Thyroid gland (tissue), 4 donors: ENCODE measurements around the gene TM4SF5. TPM values are rescaled to one million over a fixed set of nuclear protein-coding genes. Genes with fewer than 3 reads are reported as not detected.

Experiments
- DNase-seq, 2 donors: peaks; one replicate each; pipeline ENCODE4 v3.0.0-alpha.2; 2019
- H3K27ac ChIP-seq, 3 donors: fragments of 200-600 bp; sonication (generic); 1 replicate in 2 of 3; 2 replicates in 1 of 3; pipeline ENCODE4 v1.5.1; 2016 to 2019; ENCODE audit warnings: mild to moderate bottlenecking in 1 of 3, moderate library complexity in 1 of 3
- H3K27me3 ChIP-seq: fragments of 200-600 bp; sonication (generic); one replicate; pipeline ENCODE4 v1.5.1; 2019
- H3K36me3 ChIP-seq, 2 donors: fragments of 200-600 bp; sonication (generic); one replicate each; pipeline ENCODE4 v1.5.1; 2016 to 2019
- H3K4me1 ChIP-seq, 2 donors: fragments of 200-600 bp; sonication (generic); one replicate each; pipeline ENCODE4 v1.5.1; 2017 to 2019
- H3K4me3 ChIP-seq, 3 donors: fragments of 200-600 bp; sonication (generic); replicated peaks in 1 of 3; 1 replicate in 2 of 3; 2 replicates in 1 of 3; pipeline ENCODE4 v1.5.1; 2016; ENCODE audit warnings: mild to moderate bottlenecking in 1 of 3
- H3K9me3 ChIP-seq: fragments of 200-600 bp; sonication (generic); one replicate; pipeline ENCODE4 v1.5.1; 2017
- CTCF ChIP-seq, 6 experiments: fragments of 200-600 bp in 3 of 6; fragments of 450-650 bp in 3 of 6; sonication (generic) in 3 of 6; IDR thresholded peaks; one replicate each; pipeline ENCODE4 v1.5.1; 2016 to 2019; ENCODE audit warnings: antibody characterized with exemption in 6 of 6, mild to moderate bottlenecking in 2 of 6, inconsistent platforms in 1 of 6, moderate library complexity in 1 of 6
- POLR2A ChIP-seq, 2 donors: fragments of 450-650 bp; IDR thresholded peaks; one replicate each; pipeline ENCODE4 v1.6.1; 2017; ENCODE audit warnings: antibody characterized with exemption in 2 of 2, mild to moderate bottlenecking in 2 of 2, moderate library complexity in 1 of 2
- WGBS, 2 donors: methylation state at CpG; one replicate each; pipeline ENCODE4 v1.1.5; 2017; 5-methylcytosine and 5-hydroxymethylcytosine counted together
- intact Hi-C: fragments of 100-400 bp; cut with DNase I; formaldehyde crosslinking; loops from one replicate; pipeline ENCODE4 v1.15.1; 2023
- total RNA-seq, 4 donors: library from RNA; depleted of rRNA; stranded (reverse); fragments of >200 nt; gene quantifications; one replicate each; pipeline ENCODE4 v1.2.3, GENCODE V29; 2016

The TM4SF5 gene
- total RNA-seq, 4 donors from 2014 or later: not detected

- H3K4me3 ChIP-seq: no peak overlapping the region
- H3K9me3 ChIP-seq: no peaks in the 10 kb centered on the region
- TF ChIP-seq POLR2A (IDR thresholded peaks at IDR 0.05) (no peak), CTCF (IDR thresholded peaks at IDR 0.05) (no peak)
- H3K27ac ChIP-seq: no peak overlapping the region
- peaks cover 0 to 8% of the 10 kb centered on the region in 2 donors for H3K4me1 ChIP-seq
- H3K27me3 ChIP-seq: no peaks in the 10 kb centered on the region
- 10 to 17% methylated on average over 28 to 41 of the region's 51 CpGs for WGBS, 2 donors
- intact Hi-C loops: loop anchor here (5.0 kb wide), 1 partner anchor 42 kb away; the partner anchor contains the start of genes GLTPD2 and VMO1
- no peaks in the 10 kb centered on the region for H3K36me3 ChIP-seq
- DNase-seq: no peak
Observed at GRCh38 chr17:4744999-4745969, 26.4 kb upstream of the TM4SF5 start.

GRCh38 chr17:4747847-4748246 is 23.8 kb upstream of the TM4SF5 start:
- intact Hi-C loops: no loop called here
- TF ChIP-seq POLR2A (IDR thresholded peaks at IDR 0.05) (no peak), CTCF (IDR thresholded peaks at IDR 0.05) (no peak)
- no peaks in the 10 kb centered on the region for H3K27me3 ChIP-seq

GRCh38 chr17:4748686-4749085 is 23.0 kb upstream of the TM4SF5 start:
- no peaks in the 10 kb centered on the region for H3K36me3 ChIP-seq
- no peak for TF ChIP-seq POLR2A (IDR thresholded peaks at IDR 0.05)
- TF ChIP-seq CTCF (IDR thresholded peaks at IDR 0.05): no peak
- no peaks in the 10 kb centered on the region for H3K9me3 ChIP-seq
- intact Hi-C loops: no loop called here
- H3K4me1 ChIP-seq: peaks cover 0 to 8% of the 10 kb centered on the region in 2 donors
- H3K27me3 ChIP-seq: no peaks in the 10 kb centered on the region
- DNase-seq: no peak
- no peak overlapping the region for H3K27ac ChIP-seq
- no peak overlapping the region for H3K4me3 ChIP-seq
- 58 to 64% methylated on average over 4 of the region's 4 CpGs for WGBS, 2 donors

More at GRCh38 chr17:4747847-4748246, 23.8 kb upstream of the TM4SF5 start:
- WGBS, 2 donors: 51 to 69% methylated on average over 5 of the region's 5 CpGs
- H3K27ac ChIP-seq: no peak overlapping the region
- no peaks in the 10 kb centered on the region for H3K9me3 ChIP-seq
- no peak overlapping the region for H3K4me3 ChIP-seq
- H3K4me1 ChIP-seq: peaks cover 0 to 8% of the 10 kb centered on the region in 2 donors
- no peaks in the 10 kb centered on the region for H3K36me3 ChIP-seq
- DNase-seq: no peak

DNA sequence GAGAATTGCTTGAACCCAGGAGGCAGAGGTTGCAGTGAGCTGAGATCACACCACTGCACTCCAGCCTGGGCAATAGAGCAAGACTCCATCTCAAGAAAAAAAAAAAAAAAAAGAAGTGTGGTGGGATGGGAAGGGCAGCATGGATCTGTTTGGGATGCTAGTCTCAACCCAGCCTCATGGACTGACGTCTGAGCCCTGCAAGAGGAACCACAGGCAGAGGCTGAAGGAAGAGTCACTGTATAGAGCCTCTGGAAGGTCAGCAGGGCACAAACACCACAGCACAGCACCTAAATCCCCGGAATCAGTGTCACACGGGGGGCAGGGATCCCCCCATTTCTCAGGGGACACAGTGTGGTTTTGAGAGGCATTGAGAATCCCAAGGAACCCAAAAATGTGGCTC is 21.1 kb upstream of the TM4SF5 start:
- 49 to 50% methylated on average over 3 of the region's 3 CpGs for whole genome bisulfite sequencing, 2 donors
- H3K27me3 ChIP-seq: no peaks in the 10 kb centered on the region

More for the DNA sequence above, 21.1 kb upstream of the TM4SF5 start:
- no peaks in the 10 kb centered on the region for H3K36me3 ChIP-seq
- no peak for TF ChIP-seq POLR2A (IDR thresholded peaks at IDR 0.05)
- TF ChIP-seq CTCF (IDR thresholded peaks at IDR 0.05): no peak
- H3K27ac ChIP-seq: no peak overlapping the region
- H3K9me3 ChIP-seq: no peaks in the 10 kb centered on the region
- intact Hi-C loops: no loop called here
- no peak for DNase-seq
- peaks cover 0 to 2% of the 10 kb centered on the region in 2 donors for H3K4me1 ChIP-seq
- H3K4me3 ChIP-seq: no peak overlapping the region
